HG02798 (cell line): ENCODE measurements around the gene C19orf25.
"Not testable (repeated sequence)": the region's sequence is repeated elsewhere in the genome, so short reads cannot be mapped to it uniquely, and the experiment has no call there.

Experiments used
- ATAC-seq: cut with Tn5 transposase; IDR thresholded peaks from one replicate; pipeline ENCODE4 v1.9.1; 2021; ENCODE audit warnings: mild to moderate bottlenecking; ENCODE audit not compliant: unreplicated experiment, poor library complexity

The C19orf25 gene

GRCh38 chr19:1478934-1479707 is at the start of gene C19orf25:
TSS of gene C19orf25 (minus strand) at chr19:1479215. CDS start at chr19:1478903, 312 bp downstream.
- ATAC-seq, result peak; percentile 91

- ATAC-seq, result no peak
These were observed 48.8 kb upstream of the C19orf25 start for GRCh38 chr19:1527650-1528309.

- no peak for ATAC-seq
These were observed 48.1 kb upstream of the C19orf25 start for GRCh38 chr19:1526979-1527649.

GRCh38 chr19:1526066-1526778 is 47.2 kb upstream of the C19orf25 start:
- no peak for ATAC-seq

- no peak for ATAC-seq
These were observed 46.3 kb upstream of the C19orf25 start for GRCh38 chr19:1525343-1525742.

DNA sequence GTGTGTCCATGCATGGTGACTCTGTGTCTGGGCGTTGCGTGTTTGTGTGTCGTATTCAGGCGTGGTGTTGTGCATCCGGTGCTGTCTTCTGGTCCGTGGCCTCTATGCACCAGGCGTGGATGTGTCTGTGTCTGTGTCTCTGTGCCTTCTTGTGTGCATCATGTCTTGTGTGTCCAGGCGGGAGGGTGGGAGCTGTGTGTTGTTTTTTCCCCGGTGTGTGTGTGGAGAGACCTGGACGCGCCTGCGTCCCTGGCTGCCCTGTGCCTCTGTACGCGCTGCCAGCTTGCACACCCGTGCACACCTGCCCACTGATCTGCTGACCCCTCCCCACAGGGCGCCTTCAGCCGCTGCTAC is 45.9 kb upstream of the C19orf25 start:
- ATAC-seq, result no peak

GRCh38 chr19:1524287-1524971 is 45.4 kb upstream of the C19orf25 start:
- ATAC-seq, result no peak

- no peak for ATAC-seq
These were observed 44.6 kb upstream of the C19orf25 start, which contains the start of gene PLK5 for GRCh38 chr19:1523412-1524286. TSS of gene PLK5 (plus strand) at chr19:1524077. CDS start at chr19:1526997, 2,920 bp downstream.

GRCh38 chr19:1522838-1523237 is 43.8 kb upstream of the C19orf25 start:
- no peak for ATAC-seq

DNA sequence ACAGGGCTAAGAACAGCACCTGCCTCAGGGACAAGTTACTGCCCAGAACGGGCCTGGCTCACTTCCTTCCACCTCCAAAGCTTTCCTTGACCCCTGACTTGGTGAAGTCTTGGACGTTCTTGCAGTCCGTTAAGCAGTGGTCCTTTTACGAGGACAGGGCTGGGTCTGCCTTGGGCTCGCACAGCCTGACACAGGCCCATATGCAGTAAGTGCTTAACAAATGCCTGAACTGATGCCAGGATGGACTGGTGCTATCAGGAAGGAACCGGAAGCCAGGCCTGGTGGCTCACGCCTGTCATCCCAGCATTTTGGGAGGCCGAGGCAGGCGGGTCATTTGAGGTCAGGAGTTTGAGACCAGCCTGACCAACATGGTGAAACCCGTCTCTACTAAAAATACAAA is 43.0 kb upstream of the C19orf25 start:
- no peak for ATAC-seq

- ATAC-seq, result no peak
These were observed 42.6 kb upstream of the C19orf25 start for GRCh38 chr19:1521636-1522035.

DNA sequence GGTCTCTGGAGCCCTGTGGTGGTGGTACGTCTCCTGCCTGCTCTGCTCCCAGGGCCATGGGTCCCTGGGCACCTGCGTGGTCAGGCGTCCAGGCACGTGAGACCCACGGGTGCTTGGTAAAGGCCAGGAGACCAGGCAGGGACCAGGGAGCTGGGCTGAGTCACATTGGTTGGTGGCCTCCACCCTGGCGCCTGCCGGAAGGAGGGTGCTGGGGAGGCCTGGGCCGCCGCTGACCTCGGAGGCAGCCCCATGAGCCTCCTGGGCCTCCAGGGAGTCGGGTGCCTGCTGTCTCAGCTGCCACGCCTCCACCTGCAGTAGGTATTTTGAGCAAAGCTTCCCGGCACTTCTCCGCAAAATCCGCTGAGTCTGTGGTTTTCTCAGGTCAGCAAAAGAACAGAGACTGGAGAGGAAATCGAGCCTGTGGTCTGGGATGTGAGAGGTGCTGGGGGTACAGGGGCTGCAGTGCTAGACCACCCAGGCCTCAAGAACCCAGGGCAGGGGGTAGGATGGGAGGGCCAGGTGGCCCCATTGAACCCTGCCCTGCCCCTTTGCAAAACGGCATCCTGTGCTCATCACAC is 41.3 kb upstream of the C19orf25 start:
- ATAC-seq, result no peak

GRCh38 chr19:1519802-1520201 is 40.8 kb upstream of the C19orf25 start:
- not testable (repeated sequence) for ATAC-seq

DNA sequence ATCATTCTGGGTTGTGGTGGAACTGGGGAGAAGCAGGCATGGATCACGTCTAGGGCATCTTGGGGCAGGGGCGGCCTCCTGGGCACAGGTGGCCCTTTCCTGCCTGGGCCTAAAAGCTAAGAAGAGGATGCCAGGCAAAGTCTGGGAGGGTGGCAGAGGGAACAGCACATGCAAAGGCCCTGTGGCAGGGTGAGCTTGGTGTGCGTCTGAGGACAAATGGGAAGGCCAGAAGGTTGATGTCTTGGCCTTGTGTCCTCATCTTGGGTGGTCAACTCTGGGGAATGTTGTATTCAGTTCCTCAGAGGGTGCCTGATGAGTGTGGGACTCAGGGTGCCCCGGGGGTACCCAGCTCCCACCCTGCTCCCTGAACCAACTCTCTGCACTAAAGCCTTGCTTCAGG is 39.5 kb upstream of the C19orf25 start:
- no peak for ATAC-seq

DNA sequence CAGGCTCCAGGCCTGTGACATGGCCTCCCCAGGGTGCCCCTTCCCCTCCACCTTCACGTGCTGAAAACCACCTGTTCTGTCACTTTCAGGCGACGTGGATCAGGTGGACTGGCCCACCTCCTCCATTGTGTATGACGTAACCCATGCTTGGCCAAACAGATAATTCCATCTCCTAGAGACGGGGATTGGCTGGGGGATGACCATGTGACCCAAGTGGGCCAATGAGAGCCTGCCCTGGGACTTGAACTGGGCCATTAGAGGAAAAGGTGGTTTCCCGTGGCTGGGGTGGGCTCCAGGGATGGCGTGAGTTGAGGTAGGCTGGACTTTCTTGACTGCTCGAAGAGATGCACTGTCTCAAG is 37.4 kb upstream of the C19orf25 start:
- ATAC-seq, result no peak

GRCh38 chr19:1514986-1515721 is 36.1 kb upstream of the C19orf25 start:
- ATAC-seq, result no peak

DNA sequence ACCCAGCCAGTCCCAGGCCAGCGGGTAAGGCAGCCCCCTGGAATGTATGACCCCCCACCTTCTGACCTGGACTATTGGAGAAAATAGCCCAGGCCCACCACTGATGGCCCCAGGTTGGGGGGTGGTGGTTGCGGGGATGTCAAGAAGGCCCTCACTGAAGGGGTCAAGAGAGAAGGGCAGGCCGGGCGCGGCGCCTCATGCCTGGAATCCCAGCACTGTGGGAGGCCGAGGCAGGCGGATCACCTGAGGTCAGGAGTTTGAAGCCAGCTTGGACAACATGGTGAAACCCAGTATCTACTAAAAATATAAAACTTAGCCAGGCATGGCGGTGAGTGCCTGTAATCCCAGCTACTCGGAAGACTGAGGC is 35.3 kb upstream of the C19orf25 start:
- no peak for ATAC-seq
